Measurements from ENCODE around the gene POLR2E.

DNA sequence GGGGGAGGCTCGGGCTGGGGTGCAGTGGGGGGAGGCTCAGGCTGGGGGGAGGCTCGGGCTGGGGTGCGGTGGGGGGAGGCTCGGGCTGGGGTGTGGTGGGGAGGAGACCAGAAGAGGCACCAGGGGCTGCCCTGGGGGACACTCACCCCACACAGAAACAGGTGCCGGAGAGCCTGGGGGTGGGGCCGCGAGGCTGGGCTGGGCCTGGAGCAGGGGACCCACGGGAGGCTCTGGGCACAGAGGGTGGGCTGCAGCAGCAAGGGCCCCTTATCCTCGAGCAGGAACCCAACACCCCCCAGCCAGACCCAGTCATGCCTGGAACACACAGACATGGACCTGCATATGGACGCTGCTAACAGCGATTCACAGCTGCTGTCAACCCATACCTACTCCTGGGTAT is 42.9 kb upstream of the POLR2E start:
- TF ChIP-seq POLR2AphosphoS5 (IDR thresholded peaks at IDR 0.05; ENCODE audit: control insufficient read depth, insufficient read depth, low read depth, low read length) (no peak), STAG1 (CRISPR knock-in tag; IDR thresholded peaks at IDR 0.05; ENCODE audit: borderline replicate concordance) (no peak), HNRNPUL1 (IDR thresholded peaks at IDR 0.05; ENCODE audit: low read length) (no peak)
- TF ChIP-seq, protein P1, sequence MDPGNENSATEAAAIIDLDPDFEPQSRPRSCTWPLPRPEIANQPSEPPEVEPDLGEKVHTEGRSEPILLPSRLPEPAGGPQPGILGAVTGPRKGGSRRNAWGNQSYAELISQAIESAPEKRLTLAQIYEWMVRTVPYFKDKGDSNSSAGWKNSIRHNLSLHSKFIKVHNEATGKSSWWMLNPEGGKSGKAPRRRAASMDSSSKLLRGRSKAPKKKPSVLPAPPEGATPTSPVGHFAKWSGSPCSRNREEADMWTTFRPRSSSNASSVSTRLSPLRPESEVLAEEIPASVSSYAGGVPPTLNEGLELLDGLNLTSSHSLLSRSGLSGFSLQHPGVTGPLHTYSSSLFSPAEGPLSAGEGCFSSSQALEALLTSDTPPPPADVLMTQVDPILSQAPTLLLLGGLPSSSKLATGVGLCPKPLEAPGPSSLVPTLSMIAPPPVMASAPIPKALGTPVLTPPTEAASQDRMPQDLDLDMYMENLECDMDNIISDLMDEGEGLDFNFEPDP (CRISPR knock-in tag; IDR thresholded peaks at IDR 0.05) = no peak

All from K562 (cell line).